IMR-90 (cell line): ENCODE data around the gene ETFA. TPM values are rescaled to one million over a fixed set of nuclear protein-coding genes. Genes with fewer than 3 reads are reported as not detected.
A peak's percentile ranks its signal among the peaks of the same experiment; 100 is the strongest.

Experiments
- ATAC-seq: fragments of 200-7000 bp; cut with Tn5 transposase; 2 replicates; pipeline ENCODE4 v1.9.1; 2020; ENCODE audit warnings: low read depth, mild to moderate bottlenecking, moderate library complexity
- BruUV-seq: library from RNA; stranded (reverse); fragments of 400-500 nt; replicated peaks from 2 replicates; lab custom pipeline; 2021; lab: Mats Ljungman, UMichigan
- CTCF ChIA-PET: fragments of 300-600 bp; formaldehyde crosslinking; extraction: SDS; loops from one replicate; lab custom pipeline; 2021; ENCODE audit warnings: antibody characterized with exemption; lab: Yijun Ruan, JAX
- POLR2A ChIA-PET: fragments of 300-600 bp; sonication (Branson Sonifier 250); formaldehyde crosslinking; loops from one replicate; lab custom pipeline; 2022; ENCODE audit warnings: antibody characterized with exemption; ENCODE audit not compliant: unreplicated experiment; lab: Charles Lee
- DNase-seq: peaks from one replicate; pipeline ENCODE4 v3.0.0; 2013
- H2AFZ ChIP-seq: replicated peaks from 2 replicates; pipeline ENCODE3; 2013; ENCODE audit warnings: low read length, mild to moderate bottlenecking; ENCODE audit not compliant: poor library complexity
- H2AK5ac ChIP-seq: 2 replicates; pipeline ENCODE4 v1.6.1; 2013; ENCODE audit warnings: low read depth, low read length, inconsistent platforms
- H2AK9ac ChIP-seq: replicated peaks from 2 replicates; pipeline ENCODE3; 2013; ENCODE audit warnings: mild to moderate bottlenecking, low read depth, low read length, moderate library complexity; ENCODE audit not compliant: poor library complexity
- H2BK120ac ChIP-seq: 2 replicates; pipeline ENCODE4 v1.6.1; 2013; ENCODE audit warnings: low read depth, low read length, inconsistent platforms
- H2BK15ac ChIP-seq: 3 replicates; pipeline ENCODE4 v1.6.1; 2013; ENCODE audit warnings: low read depth, low read length, inconsistent platforms
- H2BK20ac ChIP-seq: 2 replicates; pipeline ENCODE4 v1.6.1; 2013; ENCODE audit warnings: low read depth, mild to moderate bottlenecking, inconsistent platforms, low read length, moderate library complexity
- H2BK5ac ChIP-seq: 2 replicates; pipeline ENCODE4 v1.6.1; 2013; ENCODE audit warnings: mild to moderate bottlenecking, low read depth, low read length, inconsistent platforms; ENCODE audit not compliant: poor library complexity, severe bottlenecking
- H3K14ac ChIP-seq: replicated peaks from 2 replicates; pipeline ENCODE4 v1.6.1; 2013; ENCODE audit warnings: low read depth, low read length, inconsistent platforms
- H3K18ac ChIP-seq: 2 replicates; pipeline ENCODE4 v1.6.1; 2013; ENCODE audit warnings: low read depth, low read length, control low read depth
- H3K23ac ChIP-seq: 2 replicates; pipeline ENCODE4 v1.6.1; 2013; ENCODE audit warnings: low read depth, low read length, inconsistent platforms
- H3K27ac ChIP-seq: 2 replicates; pipeline ENCODE4 v1.5.1; 2013; ENCODE audit warnings: mild to moderate bottlenecking, control low read depth, low read length; ENCODE audit not compliant: insufficient read depth
- H3K27me3 ChIP-seq: 2 replicates; pipeline ENCODE4 v1.6.1; 2013; ENCODE audit warnings: low read length; ENCODE audit not compliant: control insufficient read depth, insufficient read depth
- H3K36me3 ChIP-seq: 2 replicates; pipeline ENCODE4 v1.6.1; 2013; ENCODE audit warnings: low read length, mixed read lengths; ENCODE audit not compliant: control insufficient read depth, insufficient read depth
- H3K4ac ChIP-seq: 2 replicates; pipeline ENCODE4 v1.6.1; 2013; ENCODE audit warnings: low read depth, low read length, inconsistent platforms
- H3K4me1 ChIP-seq: 2 replicates; pipeline ENCODE4 v1.6.1; 2013; ENCODE audit warnings: low read length, mixed read lengths; ENCODE audit not compliant: control insufficient read depth, insufficient read depth
- H3K4me2 ChIP-seq: 2 replicates; pipeline ENCODE4 v1.6.1; 2013; ENCODE audit warnings: low read depth, mild to moderate bottlenecking, control low read depth, low read length, moderate library complexity
- H3K4me3 ChIP-seq: 2 replicates; pipeline ENCODE4 v1.5.1; 2013; ENCODE audit warnings: low read depth, mild to moderate bottlenecking, control low read depth, low read length, moderate library complexity; ENCODE audit not compliant: insufficient read depth
- H3K56ac ChIP-seq: 2 replicates; pipeline ENCODE4 v1.6.1; 2013; ENCODE audit warnings: low read length, inconsistent platforms; ENCODE audit not compliant: insufficient read depth; ENCODE audit errors: extremely low read depth
- H3K79me1 ChIP-seq, 2 experiments: 2 replicates each; pipeline ENCODE4 v1.6.1; 2013; ENCODE audit warnings: low read length in 2 of 2, inconsistent platforms in 1 of 2, low read depth in 1 of 2
- H3K9ac ChIP-seq: 2 replicates; pipeline ENCODE4 v1.6.1; 2013; ENCODE audit warnings: low read depth, low read length, control low read depth
- H3K9me1 ChIP-seq: 2 replicates; pipeline ENCODE4 v1.6.1; 2013; ENCODE audit warnings: low read length, inconsistent platforms; ENCODE audit not compliant: insufficient read depth
- H3K9me3 ChIP-seq: 2 replicates; pipeline ENCODE4 v1.6.1; 2013; ENCODE audit warnings: low read length; ENCODE audit not compliant: control insufficient read depth, insufficient read depth
- H4K20me1 ChIP-seq: 2 replicates; pipeline ENCODE4 v1.6.1; 2013; ENCODE audit warnings: low read length, inconsistent platforms; ENCODE audit not compliant: insufficient read depth
- H4K5ac ChIP-seq: 2 replicates; pipeline ENCODE4 v1.6.1; 2013; ENCODE audit warnings: mild to moderate bottlenecking, low read depth, low read length, control low read depth
- H4K8ac ChIP-seq, 2 experiments: 2 replicates each; pipeline ENCODE4 v1.6.1; 2013; ENCODE audit warnings: low read depth in 2 of 2, low read length in 2 of 2, control low read depth in 1 of 2, inconsistent platforms in 1 of 2
- H4K91ac ChIP-seq: 2 replicates; pipeline ENCODE4 v1.6.1; 2013; ENCODE audit warnings: low read depth, low read length, inconsistent platforms; ENCODE audit not compliant: insufficient read depth
- MXI1 ChIP-seq: IDR thresholded peaks from 2 replicates; pipeline ENCODE4 v1.6.1; 2012; ENCODE audit warnings: low read depth, mild to moderate bottlenecking, low read length, moderate library complexity, borderline replicate concordance
- RCOR1 ChIP-seq: IDR thresholded peaks from 2 replicates; pipeline ENCODE4 v1.6.1; 2012; ENCODE audit warnings: mild to moderate bottlenecking, low read length, improper control_type of control experiment; ENCODE audit not compliant: insufficient replicate concordance
- WGBS, 2 experiments: methylation state at CpG; one replicate each; pipeline versions ENCODE4 v1.1.5 to v1.1.7; 2013; ENCODE audit warnings: missing lambda C conversion rate in 2 of 2; ENCODE audit not compliant: insufficient read length in 1 of 2; ENCODE audit errors: extremely low coverage in 2 of 2; 5-methylcytosine and 5-hydroxymethylcytosine counted together
- dilution Hi-C: fragments of 300-500 bp; cut with HindIII; formaldehyde crosslinking; loops from one replicate; pipeline ENCODE4 v1.14.3; 2018; ENCODE audit warnings: low sequenced_read_pairs; ENCODE audit not compliant: unreplicated experiment
- in situ Hi-C: fragments of 300-500 bp; cut with MboI; formaldehyde crosslinking; loops from 3 replicates; pipeline ENCODE4 v1.14.3; 2019; ENCODE audit warnings: low sequenced_read_pairs, inconsistent platforms, mixed read lengths
- intact Hi-C: fragments of 100-400 bp; cut with micrococcal nuclease; formaldehyde crosslinking; loops from 2 replicates; pipeline ENCODE4 v1.10.0; 2022
- polyA plus RNA-seq, 3 experiments: library from polyadenylated mRNA; depleted of rRNA; stranded (reverse); fragments of >200 nt; gene quantifications; 2 replicates each; pipeline ENCODE4 v1.2.3, GENCODE V29; 2012; ENCODE audit warnings: low replicate concordance in 1 of 3
- total RNA-seq: library from RNA; depleted of rRNA; stranded (reverse); fragments of >200 nt; gene quantifications from 2 replicates; pipeline ENCODE4 v1.2.3, GENCODE V29; 2012

ETFA gene
- total and polyA plus RNA-seq, 2 of the 4 experiments (the other 2 are of a cell fraction), result 115 to 172 TPM

- Histone ChIP-seq H3K36me3 (no peaks in the 10 kb centered on the region), H3K9me3 (no peaks in the 10 kb centered on the region), H3K4me3 (no peak overlapping the region), H2BK15ac (no peak overlapping the region), H4K5ac (no peak overlapping the region), H4K20me1 (peaks cover 10% of the 10 kb centered on the region), H2AK9ac (no peak overlapping the region), H3K14ac (no peak overlapping the region), H4K8ac (no peak overlapping the region), H2AK5ac (peak overlapping the region; percentile 26; the same call in 1 of the 2 replicates), H3K18ac (no peak overlapping the region), H2BK5ac (no peak overlapping the region), H2BK120ac (no peak overlapping the region), H2AFZ (no peak overlapping the region), H3K56ac (no peak overlapping the region), H3K9me1 (peaks cover 21% of the 10 kb centered on the region), H3K4me1 (peaks cover 21% of the 10 kb centered on the region), H2BK20ac (no peak overlapping the region), H3K27me3 (no peaks in the 10 kb centered on the region; the same call in 1 of the 2 replicates), H3K27ac (no peak overlapping the region), H3K23ac (no peak overlapping the region), H3K79me1 (0 out of 4 replicates have a peak, but pooled peaks cover 0 to 4% of the 10 kb centered on the region in 2 experiments), H3K9ac (no peak overlapping the region), H4K91ac (no peak overlapping the region), H3K4ac (no peak overlapping the region), H3K4me2 (no peak overlapping the region)
- TF ChIP-seq MXI1 (no peak), RCOR1 (no peak)
- ATAC-seq (no peak), DNase-seq (no peak)
- intact Hi-C loops, result no loop called here
- dilution Hi-C loops, result no loop called here
- ChIA-PET CTCF (no interaction called here), POLR2A (no interaction called here)
- in situ Hi-C loops, result loop anchor here (10.0 kb wide), 1 partner anchor 671 kb away; no protein-coding TSS in a partner anchor
- BruUV-seq, result no TSS peak
- 79% methylated on average over 4 of the region's 8 CpGs; no CpG with 5 or more reads in 1 of the 2 experiments for WGBS, 2 experiments
Observed at GRCh38 chr15:76193934-76194333, 117.3 kb downstream of the ETFA start.
